Measurements from ENCODE around the gene RBP7. TPM values are rescaled to one million over a fixed set of nuclear protein-coding genes. Genes with fewer than 3 reads are reported as not detected.

RBP7 gene
- total RNA-seq, 6 donors from 2014 or later: 1.7 to 15.9 (median 4.3) TPM; not detected in 1

GRCh38 chr1:9984253-9984652, 12.8 kb upstream of the RBP7 start:
- Histone ChIP-seq H3K27me3 (no peaks in the 10 kb centered on the region), H3K9me3 (no peaks in the 10 kb centered on the region), H3K36me3 (peaks cover 5 to 36% (median 20%) of the 10 kb centered on the region in 4 donors), H3K4me1 (peaks cover 0 to 3% (median 0%) of the 10 kb centered on the region in 4 donors), H3K4me3 (no peak overlapping the region), H3K27ac (peak overlapping the region in 1 of 4 donors; percentile 39)
- WGBS, 2 donors: 85 to 86% methylated on average over 5 of the region's 5 CpGs
- no peak for ATAC-seq (ENCODE audit: low FRiP score in 2 of 2)
- DNase-seq: no peak
- TF ChIP-seq CTCF (IDR thresholded peaks at IDR 0.05) (no peak), POLR2A (IDR thresholded peaks at IDR 0.05) (no peak), EP300 (IDR thresholded peaks at IDR 0.05) (no peak), POLR2AphosphoS5 (IDR thresholded peaks at IDR 0.05) (no peak)

- TF ChIP-seq CTCF (IDR thresholded peaks at IDR 0.05) (no peak), POLR2A (IDR thresholded peaks at IDR 0.05) (no peak)
- ATAC-seq (ENCODE audit: low FRiP score in 2 of 2): no peak
Measured at GRCh38 chr1:9985001-9985400, 12.0 kb upstream of the RBP7 start.

GRCh38 chr1:9989773-9990172, 7.3 kb upstream of the RBP7 start:
- Histone ChIP-seq H3K27ac (no peak overlapping the region), H3K4me3 (no peak overlapping the region), H3K27me3 (no peaks in the 10 kb centered on the region), H3K9me3 (no peaks in the 10 kb centered on the region), H3K4me1 (peaks cover 0 to 17% (median 0%) of the 10 kb centered on the region in 4 donors), H3K36me3 (no peaks in the 10 kb centered on the region)
- DNase-seq: no peak
- no peak for TF ChIP-seq POLR2AphosphoS5 (IDR thresholded peaks at IDR 0.05)
- no peak for ATAC-seq (ENCODE audit: low FRiP score in 2 of 2)
- 96 to 97% methylated on average over 5 of the region's 5 CpGs for WGBS, 2 donors

More at GRCh38 chr1:9985001-9985400, 12.0 kb upstream of the RBP7 start:
- peaks cover 5 to 33% (median 20%) of the 10 kb centered on the region in 4 donors for H3K36me3 ChIP-seq
- H3K27ac ChIP-seq: peak overlapping the region in 1 of 4 donors; percentile 16
- H3K27me3 ChIP-seq: no peaks in the 10 kb centered on the region
- no peak for DNase-seq
- no peak overlapping the region for H3K4me3 ChIP-seq
- H3K9me3 ChIP-seq: no peaks in the 10 kb centered on the region
- WGBS, 2 donors: 39 to 47% methylated on average over 6 of the region's 6 CpGs
- peaks cover 0 to 8% (median 0%) of the 10 kb centered on the region in 4 donors for H3K4me1 ChIP-seq

- TF ChIP-seq EP300 (IDR thresholded peaks at IDR 0.05) (no peak), POLR2AphosphoS5 (IDR thresholded peaks at IDR 0.05) (no peak), POLR2A (IDR thresholded peaks at IDR 0.05) (no peak), CTCF (IDR thresholded peaks at IDR 0.05) (no peak)
- Histone ChIP-seq H3K27ac (peak overlapping the region; percentile 25 to 70 (median 49)), H3K27me3 (no peaks in the 10 kb centered on the region), H3K36me3 (no peaks in the 10 kb centered on the region), H3K4me1 (peaks cover 0 to 17% (median 0%) of the 10 kb centered on the region in 4 donors), H3K4me3 (no peak overlapping the region), H3K9me3 (no peaks in the 10 kb centered on the region)
- 18 to 38% methylated on average over 2 of the region's 2 CpGs for WGBS, 2 donors
- DNase-seq: peak in 1 of 2 donors; percentile 30
- peak in 1 of 2 donors; percentile 67 for ATAC-seq (ENCODE audit: low FRiP score in 2 of 2)
Measured at GRCh38 chr1:9990944-9991343, 6.1 kb upstream of the RBP7 start.

- H3K9me3 ChIP-seq: no peaks in the 10 kb centered on the region
- TF ChIP-seq CTCF (IDR thresholded peaks at IDR 0.05) (no peak), POLR2A (IDR thresholded peaks at IDR 0.05) (no peak), POLR2AphosphoS5 (IDR thresholded peaks at IDR 0.05) (no peak), EP300 (IDR thresholded peaks at IDR 0.05) (no peak)
- WGBS, 2 donors: 76 to 81% methylated on average over 5 of the region's 5 CpGs
- DNase-seq (no peak), ATAC-seq (ENCODE audit: low FRiP score in 2 of 2) (no peak)
- peaks cover 11 to 27% (median 13%) of the 10 kb centered on the region in 4 donors for H3K4me1 ChIP-seq
- no peaks in the 10 kb centered on the region for H3K36me3 ChIP-seq
- peaks cover 0 to 11% (median 9%) of the 10 kb centered on the region in 4 donors for H3K27me3 ChIP-seq
- H3K4me3 ChIP-seq: no peak overlapping the region
- peak overlapping the region in 1 of 4 donors; percentile 51 for H3K27ac ChIP-seq
Measured at GRCh38 chr1:9992910-9993309, 4.1 kb upstream of the RBP7 start.
